ENCODE results near the gene SRPK2. TPM values are rescaled to one million over a fixed set of nuclear protein-coding genes. Genes with fewer than 3 reads are reported as not detected.

The SRPK2 gene
- total RNA-seq, 1 experiment from 2014 or later, result 21.6 TPM

DNA sequence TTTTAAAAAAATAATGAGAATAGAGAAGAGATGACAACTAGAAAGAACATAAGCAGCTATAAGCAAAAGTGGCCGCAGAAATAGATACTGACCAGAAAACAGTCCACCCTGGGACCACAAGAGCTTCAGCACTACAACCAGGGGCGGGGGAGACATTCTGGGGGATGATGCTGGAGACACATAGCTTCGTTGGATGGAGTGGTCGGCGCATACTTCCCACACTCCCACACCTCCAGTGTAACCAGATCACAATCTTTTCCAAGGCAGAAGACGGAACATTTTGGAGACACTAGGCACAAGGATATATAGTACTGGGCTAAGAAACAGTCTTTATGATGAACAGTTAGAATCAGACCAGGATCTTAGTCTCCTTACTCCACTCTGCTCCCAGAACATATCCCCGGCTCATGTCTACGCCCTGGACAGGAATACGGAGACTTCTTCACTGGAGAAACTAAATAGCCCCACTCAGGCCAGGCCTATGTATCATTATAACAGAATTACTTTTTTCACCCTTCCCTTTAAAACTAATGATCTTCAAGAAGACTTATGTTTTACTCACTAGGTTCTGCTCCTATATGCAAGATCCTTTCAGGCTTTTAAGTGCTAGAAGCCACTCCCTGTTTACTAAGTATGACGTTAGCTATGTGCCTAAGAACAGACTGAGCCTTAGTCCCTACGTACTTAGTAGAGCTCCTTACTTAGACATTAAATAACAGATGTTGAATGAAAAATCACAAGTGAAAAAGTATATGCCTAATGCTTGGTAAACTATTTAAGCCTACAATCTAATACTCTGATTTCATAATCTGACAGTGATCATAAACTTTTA is 169.6 kb downstream of the SRPK2 start:
- no peaks in the 10 kb centered on the region for H4K20me1 ChIP-seq (ENCODE audit: low read length)
- no peaks in the 10 kb centered on the region for H3K9me3 ChIP-seq (ENCODE audit: low read length)

DNA sequence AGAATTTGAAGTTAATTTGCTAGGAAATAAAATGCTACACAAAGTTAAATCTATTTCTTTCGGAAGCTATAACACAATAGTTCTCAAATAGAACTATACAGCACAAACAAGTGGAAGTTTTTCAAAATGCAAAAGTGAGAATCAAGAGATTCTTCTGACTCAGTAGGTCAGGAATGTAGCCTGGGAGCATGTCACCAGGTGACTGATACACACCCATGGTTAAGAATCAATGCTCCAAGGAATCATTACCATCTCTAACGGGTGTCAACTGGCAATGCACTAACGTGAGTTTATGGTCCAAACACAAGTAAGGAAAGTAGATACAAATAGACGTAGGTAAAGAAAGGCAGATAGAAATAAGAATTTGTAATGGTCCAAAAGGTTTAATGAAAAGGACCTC is 170.5 kb downstream of the SRPK2 start:
- POLR2A ChIA-PET (ENCODE audit: unreplicated experiment), result no interaction called here
- H3K79me2 ChIP-seq (ENCODE audit: low read length), result peaks cover 86% of the 10 kb centered on the region
- CTCF ChIA-PET, result interaction anchor here (1.2 kb wide), 1 partner anchor 9 kb away, joined by 5 read pairs; no protein-coding TSS in a partner anchor
- H3K27ac ChIP-seq (ENCODE audit: low read length), result peak overlapping the region; percentile 91
- no peak overlapping the region for H2AFZ ChIP-seq (ENCODE audit: low read length)
- no peak for TF ChIP-seq EZH2 (IDR thresholded peaks at IDR 0.05; ENCODE audit: low read length, unreplicated experiment)
- TF ChIP-seq EZH2phosphoT487 (IDR thresholded peaks at IDR 0.05; ENCODE audit: borderline replicate concordance, low read length), result no peak
- TF ChIP-seq, protein P1, sequence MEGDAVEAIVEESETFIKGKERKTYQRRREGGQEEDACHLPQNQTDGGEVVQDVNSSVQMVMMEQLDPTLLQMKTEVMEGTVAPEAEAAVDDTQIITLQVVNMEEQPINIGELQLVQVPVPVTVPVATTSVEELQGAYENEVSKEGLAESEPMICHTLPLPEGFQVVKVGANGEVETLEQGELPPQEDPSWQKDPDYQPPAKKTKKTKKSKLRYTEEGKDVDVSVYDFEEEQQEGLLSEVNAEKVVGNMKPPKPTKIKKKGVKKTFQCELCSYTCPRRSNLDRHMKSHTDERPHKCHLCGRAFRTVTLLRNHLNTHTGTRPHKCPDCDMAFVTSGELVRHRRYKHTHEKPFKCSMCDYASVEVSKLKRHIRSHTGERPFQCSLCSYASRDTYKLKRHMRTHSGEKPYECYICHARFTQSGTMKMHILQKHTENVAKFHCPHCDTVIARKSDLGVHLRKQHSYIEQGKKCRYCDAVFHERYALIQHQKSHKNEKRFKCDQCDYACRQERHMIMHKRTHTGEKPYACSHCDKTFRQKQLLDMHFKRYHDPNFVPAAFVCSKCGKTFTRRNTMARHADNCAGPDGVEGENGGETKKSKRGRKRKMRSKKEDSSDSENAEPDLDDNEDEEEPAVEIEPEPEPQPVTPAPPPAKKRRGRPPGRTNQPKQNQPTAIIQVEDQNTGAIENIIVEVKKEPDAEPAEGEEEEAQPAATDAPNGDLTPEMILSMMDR (conservative IDR thresholded peaks at IDR 0.05; ENCODE audit: low read depth, low read length), result no peak
- H3K4me2 ChIP-seq (ENCODE audit: low read length), result peak overlapping the region; percentile 41
- H3F3A ChIP-seq (ENCODE audit: low read length, unreplicated experiment), result peaks cover 19% of the 10 kb centered on the region
- H3K9me2 ChIP-seq (replicated peaks; ENCODE audit: low read length), result no peaks in the 10 kb centered on the region
- ATAC-seq (peak; percentile 18), DNase-seq (peak; percentile 87)
- no peaks in the 10 kb centered on the region for H3K9me3 ChIP-seq (ENCODE audit: low read length)
- H4K20me1 ChIP-seq (ENCODE audit: low read length), result no peaks in the 10 kb centered on the region
- H3K36me3 ChIP-seq (ENCODE audit: low read depth, low read length), result peaks cover 8% of the 10 kb centered on the region; the same call in 1 of the 2 replicates
- no TSS peak for BruUV-seq (replicated peaks)
- H3K27me3 ChIP-seq (ENCODE audit: low read length), result no peaks in the 10 kb centered on the region
- H3K4me1 ChIP-seq (ENCODE audit: insufficient read depth, low read length), result peaks cover 49% of the 10 kb centered on the region
- H3K4me3 ChIP-seq (ENCODE audit: low read length), result peak overlapping the region; percentile 1; the same call in 1 of the 2 replicates
- intact Hi-C loops (cut with micrococcal nuclease), result loop anchor here (5.0 kb wide), 2 partner anchors 66 to 121 kb away; no protein-coding TSS in a partner anchor
- H3K9ac ChIP-seq (ENCODE audit: low read length), result peak overlapping the region; percentile 60

More for the DNA sequence above, 169.6 kb downstream of the SRPK2 start:
- BruUV-seq (replicated peaks), result TSS peak; percentile 88
- TF ChIP-seq, protein P1 (conservative IDR thresholded peaks at IDR 0.05; ENCODE audit: low read depth, low read length), result no peak
- TF ChIP-seq EZH2 (IDR thresholded peaks at IDR 0.05; ENCODE audit: low read length, unreplicated experiment) (no peak), EZH2phosphoT487 (IDR thresholded peaks at IDR 0.05; ENCODE audit: borderline replicate concordance, low read length) (no peak)
- peak; percentile 79 for DNase-seq
- H3F3A ChIP-seq (ENCODE audit: low read length, unreplicated experiment), result peaks cover 19% of the 10 kb centered on the region
- peaks cover 8% of the 10 kb centered on the region; the same call in 1 of the 2 replicates for H3K36me3 ChIP-seq (ENCODE audit: low read depth, low read length)
- peak overlapping the region; percentile 60 for H3K9ac ChIP-seq (ENCODE audit: low read length)
- POLR2A ChIA-PET (ENCODE audit: unreplicated experiment), result interaction anchor here (1.1 kb wide), 1 partner anchor 50 kb away, joined by 4 read pairs; no protein-coding TSS in a partner anchor
- H3K4me2 ChIP-seq (ENCODE audit: low read length), result peak overlapping the region; percentile 41
- peak overlapping the region; percentile 1; the same call in 1 of the 2 replicates for H3K4me3 ChIP-seq (ENCODE audit: low read length)
- peaks cover 49% of the 10 kb centered on the region for H3K4me1 ChIP-seq (ENCODE audit: insufficient read depth, low read length)
- H3K79me2 ChIP-seq (ENCODE audit: low read length), result peaks cover 83% of the 10 kb centered on the region
- H3K27ac ChIP-seq (ENCODE audit: low read length), result peak overlapping the region; percentile 91
- H3K27me3 ChIP-seq (ENCODE audit: low read length), result no peaks in the 10 kb centered on the region
- H3K9me2 ChIP-seq (replicated peaks; ENCODE audit: low read length), result no peaks in the 10 kb centered on the region
- H2AFZ ChIP-seq (ENCODE audit: low read length), result no peak overlapping the region
- peak; percentile 57 for ATAC-seq
- intact Hi-C loops (cut with micrococcal nuclease), result loop anchor here (5.0 kb wide), 2 partner anchors 67 to 122 kb away; no protein-coding TSS in a partner anchor
- CTCF ChIA-PET, result no interaction called here

Measured in PC-3 (cell line).